ENCODE data around the gene ABCA13. TPM values are rescaled to one million over a fixed set of nuclear protein-coding genes. Genes with fewer than 3 reads are reported as not detected.
"Not testable (repeated sequence)": the region's sequence is repeated elsewhere in the genome, so short reads cannot be mapped to it uniquely, and the experiment has no call there.

Gene ABCA13
- total RNA-seq, 2 donors from 2014 or later = 1.7 to 2.5 TPM

- intact Hi-C loops (cut with DNase I) = no loop called here
- no peaks in the 10 kb centered on the region for H3K4me1 ChIP-seq
- TF ChIP-seq CTCF (IDR thresholded peaks at IDR 0.05) = no peak
- no peaks in the 10 kb centered on the region for H3K27me3 ChIP-seq
- no peaks in the 10 kb centered on the region for H3K36me3 ChIP-seq
- no peak overlapping the region for H3K27ac ChIP-seq
- no peak for DNase-seq
- no peaks in the 10 kb centered on the region for H3K9me3 ChIP-seq
- H3K9ac ChIP-seq (ENCODE audit: low read depth in 2 of 2, low read length in 2 of 2) = no peak overlapping the region
- H3K4me3 ChIP-seq = no peak overlapping the region
These were observed 22.2 kb downstream of the ABCA13 start for GRCh38 chr7:48193421-48193820.

- H3K27ac ChIP-seq; H3K4me3 ChIP-seq; intact Hi-C loops (cut with DNase I); H3K27me3 ChIP-seq; H3K36me3 ChIP-seq; H3K9me3 ChIP-seq; H3K9ac ChIP-seq (ENCODE audit: low read depth in 2 of 2, low read length in 2 of 2); H3K4me1 ChIP-seq: not testable (repeated sequence)
- peak; percentile 41 for DNase-seq
These were observed 29.8 kb downstream of the ABCA13 start for GRCh38 chr7:48200946-48201589.

GRCh38 chr7:48202916-48203315, 31.7 kb downstream of the ABCA13 start:
- H3K27me3 ChIP-seq; H3K4me1 ChIP-seq; H3K9ac ChIP-seq (ENCODE audit: low read depth in 2 of 2, low read length in 2 of 2); H3K9me3 ChIP-seq; intact Hi-C loops (cut with DNase I); H3K4me3 ChIP-seq; DNase-seq; H3K36me3 ChIP-seq; H3K27ac ChIP-seq: not testable (repeated sequence)

- Histone ChIP-seq H3K27ac (no peak overlapping the region), H3K4me3 (no peak overlapping the region), H3K36me3 (no peaks in the 10 kb centered on the region), H3K9ac (ENCODE audit: low read depth in 2 of 2, low read length in 2 of 2) (no peak overlapping the region), H3K9me3 (no peaks in the 10 kb centered on the region), H3K27me3 (no peaks in the 10 kb centered on the region), H3K4me1 (no peaks in the 10 kb centered on the region)
- no peak for TF ChIP-seq CTCF (IDR thresholded peaks at IDR 0.05)
- intact Hi-C loops (cut with DNase I) = no loop called here
- no peak for DNase-seq
These were observed 36.0 kb downstream of the ABCA13 start for GRCh38 chr7:48207155-48207675.

- intact Hi-C loops (cut with DNase I) = no loop called here
- TF ChIP-seq CTCF (IDR thresholded peaks at IDR 0.05) = no peak
- no peaks in the 10 kb centered on the region for H3K4me1 ChIP-seq
- no peaks in the 10 kb centered on the region for H3K36me3 ChIP-seq
- no peak overlapping the region for H3K27ac ChIP-seq
- no peak overlapping the region for H3K4me3 ChIP-seq
- H3K27me3 ChIP-seq = no peaks in the 10 kb centered on the region
- H3K9me3 ChIP-seq = no peaks in the 10 kb centered on the region
- H3K9ac ChIP-seq (ENCODE audit: low read depth in 2 of 2, low read length in 2 of 2) = no peak overlapping the region
- no peak for DNase-seq
These were observed 37.8 kb downstream of the ABCA13 start for GRCh38 chr7:48209004-48209600.

- Histone ChIP-seq H3K4me1 (no peaks in the 10 kb centered on the region), H3K9ac (ENCODE audit: low read depth in 2 of 2, low read length in 2 of 2) (no peak overlapping the region), H3K36me3 (no peaks in the 10 kb centered on the region), H3K27me3 (no peaks in the 10 kb centered on the region), H3K9me3 (no peaks in the 10 kb centered on the region), H3K4me3 (no peak overlapping the region), H3K27ac (no peak overlapping the region)
- intact Hi-C loops (cut with DNase I) = no loop called here
- no peak for TF ChIP-seq CTCF (IDR thresholded peaks at IDR 0.05)
- no peak for DNase-seq
These were observed 42.0 kb downstream of the ABCA13 start for GRCh38 chr7:48213226-48213625.
